NAMALWA (cell line): ENCODE results near the gene RALGAPA2.

Experiments used
- DNase-seq: peaks from one replicate; pipeline ENCODE4 v3.0.0-alpha.2; 2015; ENCODE audit warnings: low spot score

The RALGAPA2 gene

GRCh38 chr20:20712474-20713243 lies at the start of gene RALGAPA2:
TSS of gene RALGAPA2 (minus strand) at chr20:20712644. CDS start at chr20:20712480, 164 bp downstream.
- peak; percentile 98 for DNase-seq

- DNase-seq: no peak
Measured at GRCh38 chr20:20761301-20761700, 48.9 kb upstream of the RALGAPA2 start.

GRCh38 chr20:20759132-20759531 lies 46.7 kb upstream of the RALGAPA2 start:
- DNase-seq: no peak

- no peak for DNase-seq
Measured at GRCh38 chr20:20755674-20756319, 43.4 kb upstream of the RALGAPA2 start.

GRCh38 chr20:20755231-20755630 lies 42.8 kb upstream of the RALGAPA2 start:
- DNase-seq: no peak

GRCh38 chr20:20754714-20755113 lies 42.3 kb upstream of the RALGAPA2 start:
- no peak for DNase-seq

GRCh38 chr20:20752712-20753111 lies 40.3 kb upstream of the RALGAPA2 start:
- DNase-seq: no peak

GRCh38 chr20:20747298-20747697 lies 34.9 kb upstream of the RALGAPA2 start:
- DNase-seq: no peak

GRCh38 chr20:20744170-20744725 lies 31.8 kb upstream of the RALGAPA2 start:
- no peak for DNase-seq

- no peak for DNase-seq
Measured at GRCh38 chr20:20743511-20744169, 31.2 kb upstream of the RALGAPA2 start.

GRCh38 chr20:20741087-20742045 lies 28.9 kb upstream of the RALGAPA2 start:
- DNase-seq: no peak

- DNase-seq: no peak
Measured at GRCh38 chr20:20740541-20740940, 28.1 kb upstream of the RALGAPA2 start.

- DNase-seq: no peak
Measured at GRCh38 chr20:20737158-20737557, 24.7 kb upstream of the RALGAPA2 start.

- no peak for DNase-seq
Measured at GRCh38 chr20:20736303-20736702, 23.9 kb upstream of the RALGAPA2 start.

- DNase-seq: no peak
Measured at GRCh38 chr20:20734475-20734948, 22.1 kb upstream of the RALGAPA2 start.

- no peak for DNase-seq
Measured at GRCh38 chr20:20733943-20734342, 21.5 kb upstream of the RALGAPA2 start.

GRCh38 chr20:20732641-20733040 lies 20.2 kb upstream of the RALGAPA2 start:
- no peak for DNase-seq

GRCh38 chr20:20731945-20732296 lies 19.5 kb upstream of the RALGAPA2 start:
- no peak for DNase-seq

GRCh38 chr20:20731000-20731944 lies 18.8 kb upstream of the RALGAPA2 start:
- no peak for DNase-seq

GRCh38 chr20:20729563-20729962 lies 17.1 kb upstream of the RALGAPA2 start:
- no peak for DNase-seq
